ENCODE results near the gene IFNGR2.

IFNGR2 gene

DNA sequence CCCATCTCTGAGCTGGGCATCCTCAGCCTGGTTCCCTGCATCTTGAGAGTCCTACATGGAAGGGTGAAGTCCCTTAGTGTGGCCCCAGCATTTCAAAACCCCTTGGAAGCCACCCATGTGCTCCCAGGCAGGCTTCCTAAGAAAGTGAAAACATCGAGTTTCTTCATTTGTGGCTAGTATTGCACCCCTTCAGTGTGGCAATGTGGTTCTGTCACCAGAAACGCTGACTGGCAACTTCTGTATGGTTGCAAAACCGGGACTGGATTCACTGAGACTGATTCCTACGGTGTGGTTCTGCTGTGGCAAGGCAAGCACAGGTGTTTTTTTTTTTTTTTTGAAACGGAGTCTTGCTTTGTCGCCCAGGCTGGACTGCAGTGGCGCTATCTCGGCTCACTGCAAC is 9.0 kb upstream of the IFNGR2 start (continued):
- TF ChIP-seq, protein P1, sequence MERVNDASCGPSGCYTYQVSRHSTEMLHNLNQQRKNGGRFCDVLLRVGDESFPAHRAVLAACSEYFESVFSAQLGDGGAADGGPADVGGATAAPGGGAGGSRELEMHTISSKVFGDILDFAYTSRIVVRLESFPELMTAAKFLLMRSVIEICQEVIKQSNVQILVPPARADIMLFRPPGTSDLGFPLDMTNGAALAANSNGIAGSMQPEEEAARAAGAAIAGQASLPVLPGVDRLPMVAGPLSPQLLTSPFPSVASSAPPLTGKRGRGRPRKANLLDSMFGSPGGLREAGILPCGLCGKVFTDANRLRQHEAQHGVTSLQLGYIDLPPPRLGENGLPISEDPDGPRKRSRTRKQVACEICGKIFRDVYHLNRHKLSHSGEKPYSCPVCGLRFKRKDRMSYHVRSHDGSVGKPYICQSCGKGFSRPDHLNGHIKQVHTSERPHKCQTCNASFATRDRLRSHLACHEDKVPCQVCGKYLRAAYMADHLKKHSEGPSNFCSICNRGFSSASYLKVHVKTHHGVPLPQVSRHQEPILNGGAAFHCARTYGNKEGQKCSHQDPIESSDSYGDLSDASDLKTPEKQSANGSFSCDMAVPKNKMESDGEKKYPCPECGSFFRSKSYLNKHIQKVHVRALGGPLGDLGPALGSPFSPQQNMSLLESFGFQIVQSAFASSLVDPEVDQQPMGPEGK (tag by site-specific recombination; IDR thresholded peaks at IDR 0.05): no peak

DNA sequence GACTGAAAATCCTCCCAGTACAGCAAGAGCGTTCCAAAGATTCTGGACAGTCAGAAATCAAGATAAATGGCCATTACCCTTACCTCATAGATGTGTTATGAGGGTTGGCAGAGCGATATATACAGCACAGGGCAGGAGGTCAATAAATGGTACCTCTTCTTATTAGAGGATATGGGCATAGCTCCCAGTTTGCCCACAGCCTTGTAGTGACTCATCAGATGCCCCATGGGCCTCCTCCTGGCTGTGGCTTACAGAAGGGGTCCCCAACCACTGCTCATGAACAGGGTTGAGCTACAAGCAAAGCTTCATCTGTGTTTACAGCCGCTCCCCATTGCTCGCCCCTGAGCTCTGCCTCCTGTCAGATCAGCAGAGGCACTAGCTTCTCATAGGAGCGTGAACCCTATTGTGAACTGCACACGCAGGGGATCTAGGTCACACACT is 7.3 kb upstream of the IFNGR2 start:
- Histone ChIP-seq H3K27ac (ENCODE audit: extremely low read depth, low read depth, low read length) (no peak overlapping the region), H3K4me1 (ENCODE audit: control insufficient read depth, insufficient read depth, low read length) (no peaks in the 10 kb centered on the region), H3K9me3 (ENCODE audit: control insufficient read depth, insufficient read depth, low read depth, low read length) (no peaks in the 10 kb centered on the region), H3K4me3 (ENCODE audit: low read depth, low read length) (no peak overlapping the region), H3K36me3 (ENCODE audit: control insufficient read depth in 2 of 2, insufficient read depth in 1 of 2, low read length in 2 of 2) (no peaks in the 10 kb centered on the region)
- TF ChIP-seq ZNF211 (tag by site-specific recombination; IDR thresholded peaks at IDR 0.05; ENCODE audit: low read depth): no peak
- peak; percentile 42 for TF ChIP-seq ZIC2 (tag by site-specific recombination; IDR thresholded peaks at IDR 0.05)
- POLR2A ChIA-PET: interaction anchor here (1.1 to 1.3 kb wide), 2 partner anchors 11 to 71 kb away, joined by 3 to 6 read pairs; partner anchors contain the start of gene IFNAR1
- CTCF ChIA-PET: interaction anchor here (0.6 to 1.5 kb wide), 3 partner anchors 10 to 58 kb away, joined by 3 to 6 read pairs (median 4); no protein-coding TSS in a partner anchor

DNA sequence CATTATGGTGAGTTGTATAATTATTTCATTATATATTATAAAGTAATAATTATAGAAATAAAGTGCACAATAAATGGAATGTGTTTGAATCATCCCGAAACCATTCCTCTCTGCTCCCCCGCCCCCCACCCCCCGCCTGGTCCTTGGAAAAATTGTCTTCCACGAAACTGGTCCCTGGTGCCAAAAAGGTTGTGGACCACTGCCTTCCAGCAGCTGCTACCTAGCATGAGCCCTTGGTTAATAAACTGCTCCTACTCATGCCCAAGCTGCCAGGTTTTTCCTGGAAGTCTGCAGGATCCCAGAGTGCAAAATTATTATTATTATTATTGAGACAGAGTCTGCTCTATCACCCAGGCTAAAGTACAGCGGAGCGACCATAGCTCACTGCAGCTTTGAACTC is 6.8 kb upstream of the IFNGR2 start:
- TF ChIP-seq MYNN (tag by site-specific recombination; IDR thresholded peaks at IDR 0.05; ENCODE audit: borderline replicate concordance): no peak
- TF ChIP-seq, protein P2, sequence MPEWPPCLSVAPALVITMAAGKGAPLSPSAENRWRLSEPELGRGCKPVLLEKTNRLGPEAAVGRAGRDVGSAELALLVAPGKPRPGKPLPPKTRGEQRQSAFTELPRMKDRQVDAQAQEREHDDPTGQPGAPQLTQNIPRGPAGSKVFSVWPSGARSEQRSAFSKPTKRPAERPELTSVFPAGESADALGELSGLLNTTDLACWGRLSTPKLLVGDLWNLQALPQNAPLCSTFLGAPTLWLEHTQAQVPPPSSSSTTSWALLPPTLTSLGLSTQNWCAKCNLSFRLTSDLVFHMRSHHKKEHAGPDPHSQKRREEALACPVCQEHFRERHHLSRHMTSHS (tag by site-specific recombination; IDR thresholded peaks at IDR 0.05): no peak
- no peak for TF ChIP-seq SP3 (tag by site-specific recombination; IDR thresholded peaks at IDR 0.05)
- TF ChIP-seq FEZF1 (tag by site-specific recombination; IDR thresholded peaks at IDR 0.05): no peak
- TF ChIP-seq HOXD13 (CRISPR knock-in tag; IDR thresholded peaks at IDR 0.05; ENCODE audit: borderline replicate concordance): no peak
- TF ChIP-seq, protein P3, sequence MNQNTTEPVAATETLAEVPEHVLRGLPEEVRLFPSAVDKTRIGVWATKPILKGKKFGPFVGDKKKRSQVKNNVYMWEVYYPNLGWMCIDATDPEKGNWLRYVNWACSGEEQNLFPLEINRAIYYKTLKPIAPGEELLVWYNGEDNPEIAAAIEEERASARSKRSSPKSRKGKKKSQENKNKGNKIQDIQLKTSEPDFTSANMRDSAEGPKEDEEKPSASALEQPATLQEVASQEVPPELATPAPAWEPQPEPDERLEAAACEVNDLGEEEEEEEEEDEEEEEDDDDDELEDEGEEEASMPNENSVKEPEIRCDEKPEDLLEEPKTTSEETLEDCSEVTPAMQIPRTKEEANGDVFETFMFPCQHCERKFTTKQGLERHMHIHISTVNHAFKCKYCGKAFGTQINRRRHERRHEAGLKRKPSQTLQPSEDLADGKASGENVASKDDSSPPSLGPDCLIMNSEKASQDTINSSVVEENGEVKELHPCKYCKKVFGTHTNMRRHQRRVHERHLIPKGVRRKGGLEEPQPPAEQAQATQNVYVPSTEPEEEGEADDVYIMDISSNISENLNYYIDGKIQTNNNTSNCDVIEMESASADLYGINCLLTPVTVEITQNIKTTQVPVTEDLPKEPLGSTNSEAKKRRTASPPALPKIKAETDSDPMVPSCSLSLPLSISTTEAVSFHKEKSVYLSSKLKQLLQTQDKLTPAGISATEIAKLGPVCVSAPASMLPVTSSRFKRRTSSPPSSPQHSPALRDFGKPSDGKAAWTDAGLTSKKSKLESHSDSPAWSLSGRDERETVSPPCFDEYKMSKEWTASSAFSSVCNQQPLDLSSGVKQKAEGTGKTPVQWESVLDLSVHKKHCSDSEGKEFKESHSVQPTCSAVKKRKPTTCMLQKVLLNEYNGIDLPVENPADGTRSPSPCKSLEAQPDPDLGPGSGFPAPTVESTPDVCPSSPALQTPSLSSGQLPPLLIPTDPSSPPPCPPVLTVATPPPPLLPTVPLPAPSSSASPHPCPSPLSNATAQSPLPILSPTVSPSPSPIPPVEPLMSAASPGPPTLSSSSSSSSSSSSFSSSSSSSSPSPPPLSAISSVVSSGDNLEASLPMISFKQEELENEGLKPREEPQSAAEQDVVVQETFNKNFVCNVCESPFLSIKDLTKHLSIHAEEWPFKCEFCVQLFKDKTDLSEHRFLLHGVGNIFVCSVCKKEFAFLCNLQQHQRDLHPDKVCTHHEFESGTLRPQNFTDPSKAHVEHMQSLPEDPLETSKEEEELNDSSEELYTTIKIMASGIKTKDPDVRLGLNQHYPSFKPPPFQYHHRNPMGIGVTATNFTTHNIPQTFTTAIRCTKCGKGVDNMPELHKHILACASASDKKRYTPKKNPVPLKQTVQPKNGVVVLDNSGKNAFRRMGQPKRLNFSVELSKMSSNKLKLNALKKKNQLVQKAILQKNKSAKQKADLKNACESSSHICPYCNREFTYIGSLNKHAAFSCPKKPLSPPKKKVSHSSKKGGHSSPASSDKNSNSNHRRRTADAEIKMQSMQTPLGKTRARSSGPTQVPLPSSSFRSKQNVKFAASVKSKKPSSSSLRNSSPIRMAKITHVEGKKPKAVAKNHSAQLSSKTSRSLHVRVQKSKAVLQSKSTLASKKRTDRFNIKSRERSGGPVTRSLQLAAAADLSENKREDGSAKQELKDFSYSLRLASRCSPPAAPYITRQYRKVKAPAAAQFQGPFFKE (tag by site-specific recombination; IDR thresholded peaks at IDR 0.05; ENCODE audit: borderline replicate concordance): no peak
- TF ChIP-seq ZNF155 (tag by site-specific recombination; IDR thresholded peaks at IDR 0.05): no peak
- no peak for TF ChIP-seq ZNF664 (tag by site-specific recombination; IDR thresholded peaks at IDR 0.05)
- TF ChIP-seq, protein P4, sequence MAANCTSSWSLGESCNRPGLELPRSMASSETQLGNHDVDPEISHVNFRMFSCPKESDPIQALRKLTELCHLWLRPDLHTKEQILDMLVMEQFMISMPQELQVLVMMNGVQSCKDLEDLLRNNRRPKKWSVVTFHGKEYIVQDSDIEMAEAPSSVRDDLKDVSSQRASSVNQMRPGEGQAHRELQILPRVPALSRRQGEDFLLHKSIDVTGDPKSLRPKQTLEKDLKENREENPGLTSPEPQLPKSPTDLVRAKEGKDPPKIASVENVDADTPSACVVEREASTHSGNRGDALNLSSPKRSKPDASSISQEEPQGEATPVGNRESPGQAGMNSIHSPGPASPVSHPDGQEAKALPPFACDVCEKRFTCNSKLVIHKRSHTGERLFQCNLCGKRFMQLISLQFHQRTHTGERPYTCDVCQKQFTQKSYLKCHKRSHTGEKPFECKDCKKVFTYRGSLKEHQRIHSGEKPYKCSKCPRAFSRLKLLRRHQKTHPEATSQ (tag by site-specific recombination; IDR thresholded peaks at IDR 0.05): no peak
- no peak for TF ChIP-seq ZNF544 (tag by site-specific recombination; IDR thresholded peaks at IDR 0.05)
- H3K4me3 ChIP-seq (ENCODE audit: low read depth, low read length): no peak overlapping the region
- no peak overlapping the region for H3K27ac ChIP-seq (ENCODE audit: extremely low read depth, low read depth, low read length)
- no peaks in the 10 kb centered on the region for H3K36me3 ChIP-seq (ENCODE audit: control insufficient read depth in 2 of 2, insufficient read depth in 1 of 2, low read length in 2 of 2)
- H3K4me1 ChIP-seq (ENCODE audit: control insufficient read depth, insufficient read depth, low read length): no peaks in the 10 kb centered on the region
- ChIA-PET POLR2A (interaction anchor here (0.6 to 1.3 kb wide), 3 partner anchors 12 to 669 kb away, joined by 3 to 6 read pairs (median 5); partner anchors contain the start of gene IFNAR1), CTCF (interaction anchor here (0.6 to 1.5 kb wide), 2 partner anchors 35 to 59 kb away, joined by 4 to 6 read pairs; no protein-coding TSS in a partner anchor)
- H3K9me3 ChIP-seq (ENCODE audit: control insufficient read depth, insufficient read depth, low read depth, low read length): no peaks in the 10 kb centered on the region
